ENCODE data around the gene SYNJ2. TPM values are rescaled to one million over a fixed set of nuclear protein-coding genes. Genes with fewer than 3 reads are reported as not detected.

SYNJ2 gene
- total and polyA plus RNA-seq, 2 experiments from 2014 or later = 2.8 to 5.6 TPM

DNA sequence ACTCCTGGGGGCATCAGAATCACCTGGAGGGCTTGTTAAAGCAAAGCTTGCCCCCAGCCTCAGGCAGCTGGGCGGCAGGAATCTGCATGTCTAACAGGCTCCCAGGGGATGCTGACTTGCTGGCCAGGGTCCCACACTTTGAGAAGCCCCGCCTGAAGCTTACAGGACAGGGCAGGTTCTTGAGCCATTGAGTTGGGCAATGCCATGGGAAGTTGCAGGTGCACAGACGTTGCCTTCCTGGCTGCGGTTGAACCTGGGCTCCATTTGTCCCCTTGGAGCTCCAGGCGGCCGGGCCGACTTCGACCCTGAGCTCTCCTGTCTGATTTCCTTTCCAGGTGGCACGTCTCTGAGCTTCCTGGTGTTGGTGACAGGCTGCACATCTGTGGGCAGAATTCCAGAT, 46.8 kb downstream of the SYNJ2 start (continued):
- no peak for TF ChIP-seq ETS1 (IDR thresholded peaks at IDR 0.05)
- TF ChIP-seq, protein P1, sequence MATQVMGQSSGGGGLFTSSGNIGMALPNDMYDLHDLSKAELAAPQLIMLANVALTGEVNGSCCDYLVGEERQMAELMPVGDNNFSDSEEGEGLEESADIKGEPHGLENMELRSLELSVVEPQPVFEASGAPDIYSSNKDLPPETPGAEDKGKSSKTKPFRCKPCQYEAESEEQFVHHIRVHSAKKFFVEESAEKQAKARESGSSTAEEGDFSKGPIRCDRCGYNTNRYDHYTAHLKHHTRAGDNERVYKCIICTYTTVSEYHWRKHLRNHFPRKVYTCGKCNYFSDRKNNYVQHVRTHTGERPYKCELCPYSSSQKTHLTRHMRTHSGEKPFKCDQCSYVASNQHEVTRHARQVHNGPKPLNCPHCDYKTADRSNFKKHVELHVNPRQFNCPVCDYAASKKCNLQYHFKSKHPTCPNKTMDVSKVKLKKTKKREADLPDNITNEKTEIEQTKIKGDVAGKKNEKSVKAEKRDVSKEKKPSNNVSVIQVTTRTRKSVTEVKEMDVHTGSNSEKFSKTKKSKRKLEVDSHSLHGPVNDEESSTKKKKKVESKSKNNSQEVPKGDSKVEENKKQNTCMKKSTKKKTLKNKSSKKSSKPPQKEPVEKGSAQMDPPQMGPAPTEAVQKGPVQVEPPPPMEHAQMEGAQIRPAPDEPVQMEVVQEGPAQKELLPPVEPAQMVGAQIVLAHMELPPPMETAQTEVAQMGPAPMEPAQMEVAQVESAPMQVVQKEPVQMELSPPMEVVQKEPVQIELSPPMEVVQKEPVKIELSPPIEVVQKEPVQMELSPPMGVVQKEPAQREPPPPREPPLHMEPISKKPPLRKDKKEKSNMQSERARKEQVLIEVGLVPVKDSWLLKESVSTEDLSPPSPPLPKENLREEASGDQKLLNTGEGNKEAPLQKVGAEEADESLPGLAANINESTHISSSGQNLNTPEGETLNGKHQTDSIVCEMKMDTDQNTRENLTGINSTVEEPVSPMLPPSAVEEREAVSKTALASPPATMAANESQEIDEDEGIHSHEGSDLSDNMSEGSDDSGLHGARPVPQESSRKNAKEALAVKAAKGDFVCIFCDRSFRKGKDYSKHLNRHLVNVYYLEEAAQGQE (IDR thresholded peaks at IDR 0.05; ENCODE audit: unreplicated experiment) = no peak

DNA sequence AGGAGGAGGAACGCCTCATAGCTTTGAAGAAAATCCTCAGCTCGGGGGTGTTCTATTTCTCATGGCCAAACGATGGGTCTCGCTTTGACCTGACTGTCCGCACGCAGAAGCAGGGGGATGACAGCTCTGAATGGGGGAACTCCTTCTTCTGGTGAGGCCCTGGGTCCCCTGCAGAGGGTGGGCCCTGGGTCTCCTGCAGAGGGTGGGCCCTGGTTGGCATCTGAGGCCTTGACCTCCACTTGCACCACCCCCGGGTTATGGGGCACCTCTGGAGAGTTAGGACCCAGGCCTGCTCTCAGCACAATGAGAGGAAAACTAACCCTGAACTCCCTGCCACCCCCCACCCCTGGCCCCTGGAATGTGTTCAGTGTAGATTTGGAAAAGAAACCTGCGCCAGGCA, 47.2 kb downstream of the SYNJ2 start:
- H3K79me2 ChIP-seq (replicated peaks; ENCODE audit: insufficient read depth) = no peaks in the 10 kb centered on the region
- ATAC-seq = no peak
- H3K27me3 Mint-ChIP-seq (ENCODE audit: insufficient read depth, low read depth, poor library complexity) = peaks cover 21% of the 10 kb centered on the region
- H2AFZ ChIP-seq = no peak overlapping the region
- H3K27ac ChIP-seq (ENCODE audit: low read depth) = no peak overlapping the region
- H3K9me2 ChIP-seq (ENCODE audit: insufficient read depth) = no peaks in the 10 kb centered on the region
- H3K36me3 Mint-ChIP-seq (ENCODE audit: low read depth) = peaks cover 5% of the 10 kb centered on the region; the same call in 2 of the 3 replicates
- H4K20me1 ChIP-seq (replicated peaks; ENCODE audit: insufficient read depth) = no peaks in the 10 kb centered on the region
- no peaks in the 10 kb centered on the region for H3K9me3 Mint-ChIP-seq
- peaks cover 33% of the 10 kb centered on the region for H3K4me1 Mint-ChIP-seq
- no peaks in the 10 kb centered on the region; the same call in 1 of the 2 replicates for H3K4me1 ChIP-seq (ENCODE audit: insufficient read depth)
- no peak overlapping the region for H3K4me3 Mint-ChIP-seq
- H3K27me3 ChIP-seq (ENCODE audit: insufficient read depth) = no peaks in the 10 kb centered on the region
- H3K4me2 ChIP-seq = no peak overlapping the region
- H3K27ac Mint-ChIP-seq = no peak overlapping the region
- no peaks in the 10 kb centered on the region for H3K36me3 ChIP-seq (ENCODE audit: insufficient read depth)
- H3F3A ChIP-seq (replicated peaks; ENCODE audit: low read depth) = no peaks in the 10 kb centered on the region
- no peak for DNase-seq (ENCODE audit: low spot score)
- H3K4me3 ChIP-seq = no peak overlapping the region
- TF ChIP-seq NANOG (IDR thresholded peaks at IDR 0.05; ENCODE audit: borderline replicate concordance) (no peak), ZNF331 (CRISPR knock-in tag; IDR thresholded peaks at IDR 0.05; ENCODE audit: low read depth) (no peak), CREB1 (CRISPR knock-in tag; IDR thresholded peaks at IDR 0.05; ENCODE audit: low read depth) (no peak), EZH2phosphoT487 (IDR thresholded peaks at IDR 0.05; ENCODE audit: unreplicated experiment) (no peak), ZNF114 (CRISPR knock-in tag; IDR thresholded peaks at IDR 0.05) (no peak), EZH2 (IDR thresholded peaks at IDR 0.05; ENCODE audit: low read depth, unreplicated experiment) (no peak), JUNB (IDR thresholded peaks at IDR 0.05; ENCODE audit: unreplicated experiment) (no peak)
- TF ChIP-seq, protein P1 (IDR thresholded peaks at IDR 0.05; ENCODE audit: unreplicated experiment) = no peak
- TF ChIP-seq, protein P2, sequence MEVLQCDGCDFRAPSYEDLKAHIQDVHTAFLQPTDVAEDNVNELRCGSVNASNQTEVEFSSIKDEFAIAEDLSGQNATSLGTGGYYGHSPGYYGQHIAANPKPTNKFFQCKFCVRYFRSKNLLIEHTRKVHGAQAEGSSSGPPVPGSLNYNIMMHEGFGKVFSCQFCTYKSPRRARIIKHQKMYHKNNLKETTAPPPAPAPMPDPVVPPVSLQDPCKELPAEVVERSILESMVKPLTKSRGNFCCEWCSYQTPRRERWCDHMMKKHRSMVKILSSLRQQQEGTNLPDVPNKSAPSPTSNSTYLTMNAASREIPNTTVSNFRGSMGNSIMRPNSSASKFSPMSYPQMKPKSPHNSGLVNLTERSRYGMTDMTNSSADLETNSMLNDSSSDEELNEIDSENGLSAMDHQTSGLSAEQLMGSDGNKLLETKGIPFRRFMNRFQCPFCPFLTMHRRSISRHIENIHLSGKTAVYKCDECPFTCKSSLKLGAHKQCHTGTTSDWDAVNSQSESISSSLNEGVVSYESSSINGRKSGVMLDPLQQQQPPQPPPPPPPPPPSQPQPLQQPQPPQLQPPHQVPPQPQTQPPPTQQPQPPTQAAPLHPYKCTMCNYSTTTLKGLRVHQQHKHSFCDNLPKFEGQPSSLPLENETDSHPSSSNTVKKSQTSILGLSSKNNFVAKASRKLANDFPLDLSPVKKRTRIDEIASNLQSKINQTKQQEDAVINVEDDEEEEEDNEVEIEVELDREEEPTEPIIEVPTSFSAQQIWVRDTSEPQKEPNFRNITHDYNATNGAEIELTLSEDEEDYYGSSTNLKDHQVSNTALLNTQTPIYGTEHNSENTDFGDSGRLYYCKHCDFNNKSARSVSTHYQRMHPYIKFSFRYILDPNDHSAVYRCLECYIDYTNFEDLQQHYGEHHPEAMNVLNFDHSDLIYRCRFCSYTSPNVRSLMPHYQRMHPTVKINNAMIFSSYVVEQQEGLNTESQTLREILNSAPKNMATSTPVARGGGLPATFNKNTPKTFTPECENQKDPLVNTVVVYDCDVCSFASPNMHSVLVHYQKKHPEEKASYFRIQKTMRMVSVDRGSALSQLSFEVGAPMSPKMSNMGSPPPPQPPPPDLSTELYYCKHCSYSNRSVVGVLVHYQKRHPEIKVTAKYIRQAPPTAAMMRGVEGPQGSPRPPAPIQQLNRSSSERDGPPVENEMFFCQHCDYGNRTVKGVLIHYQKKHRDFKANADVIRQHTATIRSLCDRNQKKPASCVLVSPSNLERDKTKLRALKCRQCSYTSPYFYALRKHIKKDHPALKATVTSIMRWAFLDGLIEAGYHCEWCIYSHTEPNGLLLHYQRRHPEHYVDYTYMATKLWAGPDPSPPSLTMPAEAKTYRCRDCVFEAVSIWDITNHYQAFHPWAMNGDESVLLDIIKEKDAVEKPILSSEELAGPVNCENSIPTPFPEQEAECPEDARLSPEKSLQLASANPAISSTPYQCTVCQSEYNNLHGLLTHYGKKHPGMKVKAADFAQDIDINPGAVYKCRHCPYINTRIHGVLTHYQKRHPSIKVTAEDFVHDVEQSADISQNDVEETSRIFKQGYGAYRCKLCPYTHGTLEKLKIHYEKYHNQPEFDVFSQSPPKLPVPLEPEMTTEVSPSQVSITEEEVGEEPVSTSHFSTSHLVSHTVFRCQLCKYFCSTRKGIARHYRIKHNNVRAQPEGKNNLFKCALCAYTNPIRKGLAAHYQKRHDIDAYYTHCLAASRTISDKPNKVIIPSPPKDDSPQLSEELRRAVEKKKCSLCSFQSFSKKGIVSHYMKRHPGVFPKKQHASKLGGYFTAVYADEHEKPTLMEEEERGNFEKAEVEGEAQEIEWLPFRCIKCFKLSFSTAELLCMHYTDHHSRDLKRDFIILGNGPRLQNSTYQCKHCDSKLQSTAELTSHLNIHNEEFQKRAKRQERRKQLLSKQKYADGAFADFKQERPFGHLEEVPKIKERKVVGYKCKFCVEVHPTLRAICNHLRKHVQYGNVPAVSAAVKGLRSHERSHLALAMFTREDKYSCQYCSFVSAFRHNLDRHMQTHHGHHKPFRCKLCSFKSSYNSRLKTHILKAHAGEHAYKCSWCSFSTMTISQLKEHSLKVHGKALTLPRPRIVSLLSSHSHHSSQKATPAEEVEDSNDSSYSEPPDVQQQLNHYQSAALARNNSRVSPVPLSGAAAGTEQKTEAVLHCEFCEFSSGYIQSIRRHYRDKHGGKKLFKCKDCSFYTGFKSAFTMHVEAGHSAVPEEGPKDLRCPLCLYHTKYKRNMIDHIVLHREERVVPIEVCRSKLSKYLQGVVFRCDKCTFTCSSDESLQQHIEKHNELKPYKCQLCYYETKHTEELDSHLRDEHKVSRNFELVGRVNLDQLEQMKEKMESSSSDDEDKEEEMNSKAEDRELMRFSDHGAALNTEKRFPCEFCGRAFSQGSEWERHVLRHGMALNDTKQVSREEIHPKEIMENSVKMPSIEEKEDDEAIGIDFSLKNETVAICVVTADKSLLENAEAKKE (CRISPR knock-in tag; IDR thresholded peaks at IDR 0.05) = no peak

All from GM23338 (cell line).